Measurements from ENCODE around the gene LCE5A.

GRCh38 chr1:152525080-152525641 lies 14.6 kb downstream of the LCE5A start:
- TF ChIP-seq CTCF (IDR thresholded peaks at IDR 0.05) (no peak), ZFX (IDR thresholded peaks at IDR 0.05; ENCODE audit: borderline replicate concordance) (no peak)
